GM21423 (cell line): ENCODE data around the gene CA5A.
"Not testable (repeated sequence)": the region's sequence is repeated elsewhere in the genome, so short reads cannot be mapped to it uniquely, and the experiment has no call there.

Source experiments
- ATAC-seq: cut with Tn5 transposase; IDR thresholded peaks from one replicate; pipeline ENCODE4 v1.9.1; 2021; ENCODE audit warnings: mild to moderate bottlenecking, moderate library complexity; ENCODE audit not compliant: unreplicated experiment

CA5A gene

GRCh38 chr16:87936375-87937230 is at the start of gene CA5A:
Gene CA5A (minus strand): TSS chr16:87936529. CDS start chr16:87936450, 79 bp downstream.
- ATAC-seq: no peak

GRCh38 chr16:87985493-87985892 is 49.2 kb upstream of the CA5A start:
- not testable (repeated sequence) for ATAC-seq

GRCh38 chr16:87984632-87985267 is 48.4 kb upstream of the CA5A start:
- ATAC-seq: no peak

GRCh38 chr16:87984180-87984579 is 47.9 kb upstream of the CA5A start:
- ATAC-seq: not testable (repeated sequence)

- not testable (repeated sequence) for ATAC-seq
Observed at GRCh38 chr16:87983737-87984097, 47.4 kb upstream of the CA5A start.

GRCh38 chr16:87983072-87983736 is 46.9 kb upstream of the CA5A start:
- ATAC-seq: not testable (repeated sequence)

- ATAC-seq: no peak
Observed at GRCh38 chr16:87982581-87983041, 46.3 kb upstream of the CA5A start.

- not testable (repeated sequence) for ATAC-seq
Observed at GRCh38 chr16:87981376-87981775, 45.0 kb upstream of the CA5A start.

GRCh38 chr16:87979911-87980630 is 43.7 kb upstream of the CA5A start:
- ATAC-seq: not testable (repeated sequence)

- no peak for ATAC-seq
Observed at GRCh38 chr16:87979352-87979751, 43.0 kb upstream of the CA5A start.

GRCh38 chr16:87978127-87978526 is 41.8 kb upstream of the CA5A start:
- ATAC-seq: no peak

- no peak for ATAC-seq
Observed at GRCh38 chr16:87976665-87977064, 40.3 kb upstream of the CA5A start.

- no peak for ATAC-seq
Observed at GRCh38 chr16:87974178-87974577, 37.8 kb upstream of the CA5A start.

GRCh38 chr16:87973717-87974116 is 37.4 kb upstream of the CA5A start:
- no peak for ATAC-seq

- no peak for ATAC-seq
Observed at GRCh38 chr16:87971933-87972332, 35.6 kb upstream of the CA5A start.

GRCh38 chr16:87970186-87970585 is 33.9 kb upstream of the CA5A start:
- no peak for ATAC-seq

GRCh38 chr16:87968541-87968940 is 32.2 kb upstream of the CA5A start:
- ATAC-seq: no peak

- ATAC-seq: no peak
Observed at GRCh38 chr16:87966685-87967185, 30.4 kb upstream of the CA5A start.

- no peak for ATAC-seq
Observed at GRCh38 chr16:87966064-87966645, 29.8 kb upstream of the CA5A start.

GRCh38 chr16:87965417-87965816 is 29.1 kb upstream of the CA5A start:
- no peak for ATAC-seq
